SK-N-SH (cell line): Measurements from ENCODE around the gene A2ML1. TPM values are rescaled to one million over a fixed set of nuclear protein-coding genes. Genes with fewer than 3 reads are reported as not detected.
"Not testable (repeated sequence)": the region's sequence is repeated elsewhere in the genome, so short reads cannot be mapped to it uniquely, and the experiment has no call there.

Source experiments
- CTCF ChIA-PET: fragments of 300-600, 350-600 bp; formaldehyde crosslinking; extraction: SDS; loops from one replicate; lab custom pipeline; 2021; lab: Yijun Ruan, JAX
- POLR2A ChIA-PET: fragments of 350-600 bp; sonication (Branson Sonifier 250); formaldehyde crosslinking; extraction: SDS; loops from one replicate; lab custom pipeline; 2020; ENCODE audit warnings: antibody characterized with exemption, inconsistent platforms; lab: Yijun Ruan, JAX
- DNase-seq: peaks from one replicate; pipeline ENCODE4 v3.0.0; 2012
- H2AFZ ChIP-seq: fragments of 200-600 bp; sonication (generic); 2 replicates; pipeline ENCODE4 v1.8.1; 2016; ENCODE audit warnings: antibody characterized with exemption, mild to moderate bottlenecking, low read depth
- H3F3A ChIP-seq: fragments of 200-600 bp; sonication (generic); replicated peaks from 2 replicates; pipeline ENCODE3; 2016; ENCODE audit warnings: antibody characterized with exemption, mild to moderate bottlenecking; ENCODE audit not compliant: insufficient read depth
- H3K27ac ChIP-seq, 2 experiments: fragments of 200-500 bp in 1 of 2; fragments of 200-600 bp in 1 of 2; sonication (Bioruptor generic) in 1 of 2; sonication (generic), shearing (Covaris generic) in 1 of 2; 2 replicates each; pipeline versions ENCODE4 v1.5.1 to v1.6.1; 2014 to 2016; ENCODE audit warnings: low read depth in 2 of 2, inconsistent platforms in 1 of 2, low read length in 1 of 2, mild to moderate bottlenecking in 1 of 2, mixed read lengths in 1 of 2
- H3K27me3 ChIP-seq: fragments of 200-600 bp; sonication (generic), shearing (Covaris generic); 2 replicates; pipeline ENCODE4 v1.6.1; 2016; ENCODE audit warnings: mixed run types; ENCODE audit not compliant: insufficient read depth
- H3K36me3 ChIP-seq, 2 experiments: fragments of 200-500 bp in 1 of 2; fragments of 200-600 bp in 1 of 2; sonication (Bioruptor generic) in 1 of 2; sonication (generic) in 1 of 2; replicated peaks in 1 of 2; 2 replicates each; pipeline versions ENCODE3 to v1.5.1; 2014 to 2016; ENCODE audit warnings: low read length in 1 of 2, mild to moderate bottlenecking in 1 of 2; ENCODE audit not compliant: insufficient read depth in 2 of 2, control insufficient read depth in 1 of 2
- H3K4me1 ChIP-seq, 2 experiments: fragments of 200-500 bp in 1 of 2; fragments of 200-600 bp in 1 of 2; sonication (Bioruptor generic) in 1 of 2; sonication (generic), shearing (Covaris generic) in 1 of 2; 2 replicates each; pipeline versions ENCODE4 v1.5.1 to v1.6.1; 2014 to 2016; ENCODE audit warnings: low read depth in 1 of 2, low read length in 1 of 2, mixed run types in 1 of 2; ENCODE audit not compliant: insufficient read depth in 2 of 2, control insufficient read depth in 1 of 2
- H3K4me2 ChIP-seq: fragments of 200-600 bp; sonication (generic), shearing (Covaris generic); 2 replicates; pipeline ENCODE4 v1.6.1; 2017; ENCODE audit warnings: mixed run types
- H3K4me3 ChIP-seq, 2 experiments: fragments of 200-500 bp in 1 of 2; fragments of 200-600 bp in 1 of 2; sonication (Bioruptor generic) in 1 of 2; sonication (generic), shearing (Covaris generic) in 1 of 2; 2 replicates each; pipeline versions ENCODE4 v1.5.1 to v1.8.1; 2014 to 2016; ENCODE audit warnings: low read depth in 2 of 2, inconsistent platforms in 1 of 2, low read length in 1 of 2, mild to moderate bottlenecking in 1 of 2, mixed read lengths in 1 of 2, moderate library complexity in 1 of 2
- H3K79me2 ChIP-seq: fragments of 200-600 bp; sonication (generic); 2 replicates; pipeline ENCODE4 v1.8.1; 2017; ENCODE audit warnings: mild to moderate bottlenecking; ENCODE audit not compliant: insufficient read depth
- H3K9ac ChIP-seq: fragments of 200-600 bp; sonication (generic); 2 replicates; pipeline ENCODE4 v1.6.1; 2017; ENCODE audit warnings: mixed run types
- H3K9me2 ChIP-seq: fragments of 200-600 bp; sonication (generic); 2 replicates; pipeline ENCODE4 v1.6.1; 2017; ENCODE audit warnings: mixed run types
- H3K9me3 ChIP-seq: fragments of 200-600 bp; sonication (generic); 2 replicates; pipeline ENCODE4 v1.6.1; 2017; ENCODE audit warnings: mixed run types, mild to moderate bottlenecking, moderate library complexity
- H4K20me1 ChIP-seq: fragments of 200-600 bp; sonication (generic); 2 replicates; pipeline ENCODE4 v1.6.1; 2017; ENCODE audit warnings: mild to moderate bottlenecking, mixed run types; ENCODE audit not compliant: insufficient read depth
- ELF1 ChIP-seq: IDR thresholded peaks from 2 replicates; pipeline ENCODE4 v1.4.0; 2012
- FOXJ3 ChIP-seq: sonication (generic); formaldehyde crosslinking; IDR thresholded peaks from 2 replicates; pipeline ENCODE4 v1.5.1; 2020; ENCODE audit warnings: mild to moderate bottlenecking, missing genetic modification reagents
- FOXM1 ChIP-seq: IDR thresholded peaks from 2 replicates; pipeline ENCODE4 v1.4.0; 2012; ENCODE audit warnings: low read depth, mild to moderate bottlenecking
- GATA2 ChIP-seq: sonication (generic); formaldehyde crosslinking; IDR thresholded peaks from 2 replicates; pipeline ENCODE4 v1.5.0; 2020; ENCODE audit warnings: mild to moderate bottlenecking, missing genetic modification reagents
- JUND ChIP-seq: IDR thresholded peaks from 2 replicates; pipeline ENCODE4 v1.4.0; 2012
- MEF2A ChIP-seq: IDR thresholded peaks from 2 replicates; pipeline ENCODE4 v1.4.0; 2012; ENCODE audit warnings: low read depth, borderline replicate concordance
- MXI1 ChIP-seq: IDR thresholded peaks from 2 replicates; pipeline ENCODE4 v1.6.1; 2012; ENCODE audit warnings: mild to moderate bottlenecking, low read depth, low read length, improper control_type of control experiment
- PBX3 ChIP-seq: IDR thresholded peaks from 2 replicates; pipeline ENCODE4; 2012
- RFX5 ChIP-seq: IDR thresholded peaks from 2 replicates; pipeline ENCODE4 v1.6.1; 2012; ENCODE audit warnings: mild to moderate bottlenecking, improper control_type of control experiment, low read length
- SIN3A ChIP-seq: IDR thresholded peaks from 2 replicates; pipeline ENCODE4 v1.6.1; 2012; ENCODE audit warnings: low read depth, mild to moderate bottlenecking, low read length, moderate library complexity, borderline replicate concordance
- SMC3 ChIP-seq: IDR thresholded peaks from 2 replicates; pipeline ENCODE4 v1.6.1; 2012; ENCODE audit warnings: low read depth, low read length, improper control_type of control experiment
- TCF12 ChIP-seq: IDR thresholded peaks from 2 replicates; pipeline ENCODE4 v1.4.0; 2012
- TEAD4 ChIP-seq: IDR thresholded peaks from 2 replicates; pipeline ENCODE4 v1.4.0; 2012; ENCODE audit warnings: mild to moderate bottlenecking, borderline replicate concordance; ENCODE audit not compliant: insufficient read depth
- USF1 ChIP-seq: IDR thresholded peaks from 2 replicates; pipeline ENCODE4 v1.4.0; 2012; ENCODE audit warnings: low read depth, borderline replicate concordance
- YY1 ChIP-seq: IDR thresholded peaks from 2 replicates; pipeline ENCODE4 v1.4.0; 2012; ENCODE audit warnings: low read depth, mild to moderate bottlenecking
- WGBS: methylation state at CpG from one replicate; pipeline ENCODE4 v1.1.6; 2017; ENCODE audit warnings: low lambda C conversion rate; 5-methylcytosine and 5-hydroxymethylcytosine counted together
- polyA plus RNA-seq, 3 experiments: library from polyadenylated mRNA; depleted of rRNA; stranded (reverse); fragments of >200 nt; gene quantifications; 2 replicates each; pipeline ENCODE4 v1.2.3, GENCODE V29; 2012

Gene A2ML1
- polyA plus RNA-seq, 1 of the 3 experiments (the other 2 are of a cell fraction), result not detected

GRCh38 chr12:8805487-8805886 lies 16.9 kb upstream of the A2ML1 start:
- H3K4me2 ChIP-seq, POLR2A ChIA-PET, H3K27me3 ChIP-seq, CTCF ChIA-PET, H3K9me2 ChIP-seq, H3K9ac ChIP-seq, H3K4me3 ChIP-seq, H3K79me2 ChIP-seq, H3K4me1 ChIP-seq, DNase-seq, H3K27ac ChIP-seq, H3K9me3 ChIP-seq, H4K20me1 ChIP-seq, H3K36me3 ChIP-seq, H2AFZ ChIP-seq, H3F3A ChIP-seq: not testable (repeated sequence)
- 61% methylated on average over 11 of the region's 11 CpGs for WGBS

GRCh38 chr12:8807084-8807483 lies 15.3 kb upstream of the A2ML1 start:
- H3K79me2 ChIP-seq, H3K27me3 ChIP-seq, H2AFZ ChIP-seq, H3K9me3 ChIP-seq, H4K20me1 ChIP-seq, H3K4me1 ChIP-seq, H3K4me3 ChIP-seq, H3K9ac ChIP-seq, DNase-seq, H3K36me3 ChIP-seq, H3K9me2 ChIP-seq, H3K27ac ChIP-seq, H3K4me2 ChIP-seq, H3F3A ChIP-seq, POLR2A ChIA-PET: not testable (repeated sequence)
- WGBS, result 77% methylated on average over 8 of the region's 11 CpGs
- CTCF ChIA-PET, result interaction anchor here (1.2 kb wide), 1 partner anchor 9 kb away, joined by 3 read pairs; no protein-coding TSS in a partner anchor

- H3F3A ChIP-seq, H3K9me2 ChIP-seq, H3K36me3 ChIP-seq, H3K4me2 ChIP-seq, H3K9me3 ChIP-seq, H3K27me3 ChIP-seq, DNase-seq, H4K20me1 ChIP-seq, POLR2A ChIA-PET, H3K79me2 ChIP-seq, H3K27ac ChIP-seq, H2AFZ ChIP-seq, H3K4me1 ChIP-seq, H3K9ac ChIP-seq, H3K4me3 ChIP-seq: not testable (repeated sequence)
- 67% methylated on average over 7 of the region's 7 CpGs for WGBS
- CTCF ChIA-PET, result interaction anchor here (1.0 to 2.6 kb wide), 2 partner anchors 14 to 140 kb away, joined by 3 to 11 read pairs; no protein-coding TSS in a partner anchor
These were observed 12.3 kb upstream of the A2ML1 start for GRCh38 chr12:8810112-8810511.

- no peaks in the 10 kb centered on the region for H3K9me3 ChIP-seq
- no peaks in the 10 kb centered on the region for H3K9me2 ChIP-seq
- H2AFZ ChIP-seq, result no peak overlapping the region
- H3K9ac ChIP-seq, result no peak overlapping the region
- H3K27ac ChIP-seq, result no peak overlapping the region
- H3F3A ChIP-seq, result no peaks in the 10 kb centered on the region
- CTCF ChIA-PET, result interaction anchor here (0.9 kb wide), 1 partner anchor 33 kb away, joined by 3 read pairs; no protein-coding TSS in a partner anchor
- 59% methylated on average over 5 of the region's 5 CpGs for WGBS
- no peaks in the 10 kb centered on the region for H4K20me1 ChIP-seq
- H3K4me3 ChIP-seq, result no peak overlapping the region
- H3K4me2 ChIP-seq, result no peak overlapping the region
- no peaks in the 10 kb centered on the region for H3K27me3 ChIP-seq
- POLR2A ChIA-PET, result no interaction called here
- H3K79me2 ChIP-seq, result no peaks in the 10 kb centered on the region
- H3K4me1 ChIP-seq, result no peaks in the 10 kb centered on the region
- H3K36me3 ChIP-seq, result no peaks in the 10 kb centered on the region
- no peak for DNase-seq
- TF ChIP-seq ELF1 (no peak), FOXM1 (no peak), SIN3A (no peak), MEF2A (no peak), FOXJ3 (CRISPR knock-in tag) (no peak), TEAD4 (no peak), SMC3 (no peak), JUND (no peak), USF1 (no peak), PBX3 (no peak), GATA2 (CRISPR knock-in tag) (no peak), MXI1 (no peak), YY1 (no peak), RFX5 (no peak), TCF12 (no peak)
These were observed 8.7 kb upstream of the A2ML1 start for GRCh38 chr12:8813572-8814357.
